GM12878 (cell line): Measurements from ENCODE around the gene SMAD5. TPM values are rescaled to one million over a fixed set of nuclear protein-coding genes. Genes with fewer than 3 reads are reported as not detected.

Experiments
- ATAC-seq: fragments of 200-7000 bp; cut with Tn5 transposase; 3 replicates; pipeline ENCODE4 v1.9.1; 2020; ENCODE audit warnings: mild to moderate bottlenecking, moderate library complexity
- BruUV-seq: library from RNA; stranded (reverse); fragments of 400-500 nt; replicated peaks from 2 replicates; lab custom pipeline; 2021; lab: Mats Ljungman, UMichigan
- CTCF ChIA-PET: fragments of 300-600 bp; sonication (Branson Sonifier 250); formaldehyde crosslinking; extraction: SDS; loops from one replicate; lab custom pipeline; 2021; ENCODE audit warnings: inconsistent platforms; lab: Yijun Ruan, JAX
- POLR2A ChIA-PET: fragments of 350-600 bp; formaldehyde crosslinking; extraction: SDS; loops from one replicate; lab custom pipeline; 2021; ENCODE audit warnings: inconsistent platforms; lab: Charles Lee
- RAD21 ChIA-PET: fragments of 300-600 bp; sonication (Branson Sonifier 250); formaldehyde crosslinking; loops from one replicate; lab custom pipeline; 2023; ENCODE audit warnings: antibody characterized with exemption; ENCODE audit not compliant: unreplicated experiment; lab: Charles Lee
- SMC1A ChIA-PET: fragments of 300-600 bp; sonication (Branson Sonifier 250); formaldehyde crosslinking; loops from one replicate; lab custom pipeline; 2023; ENCODE audit not compliant: unreplicated experiment, uncharacterized antibody; lab: Charles Lee
- DNase-seq: peaks from one replicate; pipeline ENCODE4 v3.0.0-alpha.2; 2011; ENCODE audit warnings: low read depth, low spot score
- FAIRE-seq: peaks from 3 replicates; lab custom pipeline; 2011; peaks lifted over from hg19 to GRCh38; lab: Jason Lieb, UNC
- H2AFZ ChIP-seq: 2 replicates; pipeline ENCODE4 v1.6.0; 2011; ENCODE audit warnings: low read depth, low read length, control low read depth; ENCODE audit not compliant: control insufficient read depth
- H3K27ac ChIP-seq: 2 replicates; pipeline ENCODE4 v1.5.1; 2011; ENCODE audit warnings: control low read depth; ENCODE audit not compliant: control insufficient read depth, insufficient read depth
- H3K27me3 ChIP-seq, 2 experiments: replicated peaks in 1 of 2; 2 replicates each; pipeline versions ENCODE4 v1.6.0 to v1.6.1; 2011; ENCODE audit warnings: low read length in 1 of 2; ENCODE audit not compliant: control insufficient read depth in 2 of 2, insufficient read depth in 2 of 2
- H3K36me3 ChIP-seq, 2 experiments: 2 replicates each; pipeline ENCODE4 v1.5.1; 2011; ENCODE audit warnings: low read length in 1 of 2; ENCODE audit not compliant: control insufficient read depth in 2 of 2, insufficient read depth in 2 of 2
- H3K4me1 ChIP-seq: 2 replicates; pipeline ENCODE4 v1.6.1; 2011; ENCODE audit warnings: mild to moderate bottlenecking, low read length, moderate library complexity, mixed read lengths; ENCODE audit not compliant: control insufficient read depth, insufficient read depth
- H3K4me2 ChIP-seq: 2 replicates; pipeline ENCODE4 v1.6.0; 2011; ENCODE audit warnings: control low read depth; ENCODE audit not compliant: control insufficient read depth, insufficient read depth
- H3K4me3 ChIP-seq: fragments of 200-600 bp; sonication (generic); 2 replicates; pipeline ENCODE4 v1.5.1; 2016
- H3K79me2 ChIP-seq: 2 replicates; pipeline ENCODE4 v1.6.0; 2011; ENCODE audit warnings: low read length; ENCODE audit not compliant: control insufficient read depth, insufficient read depth
- H3K9ac ChIP-seq: 2 replicates; pipeline ENCODE4 v1.8.0; 2011; ENCODE audit warnings: low read length, control low read depth, mixed read lengths; ENCODE audit not compliant: control insufficient read depth, insufficient read depth
- H3K9me3 ChIP-seq: replicated peaks from 3 replicates; pipeline ENCODE4 v1.5.1; 2011; ENCODE audit warnings: mild to moderate bottlenecking, low read length; ENCODE audit not compliant: control insufficient read depth, insufficient read depth
- H4K20me1 ChIP-seq: 2 replicates; pipeline ENCODE4 v1.6.0; 2011; ENCODE audit not compliant: control insufficient read depth, insufficient read depth
- ATF3 ChIP-seq: IDR thresholded peaks from 2 replicates; pipeline ENCODE4 v1.6.1; 2011; ENCODE audit warnings: low read depth, mild to moderate bottlenecking, low read length, moderate library complexity, borderline replicate concordance; ENCODE audit errors: extremely low read depth
- ATF7 ChIP-seq: fragments of 450-650 bp; IDR thresholded peaks from 2 replicates; pipeline ENCODE4 v1.6.1; 2016; ENCODE audit warnings: low read depth, mild to moderate bottlenecking
- BACH1 ChIP-seq: fragments of 450-650 bp; IDR thresholded peaks from 2 replicates; pipeline ENCODE4 v1.6.1; 2017; ENCODE audit warnings: mild to moderate bottlenecking, borderline replicate concordance
- CEBPZ ChIP-seq: fragments of 150-350 bp; IDR thresholded peaks from 2 replicates; pipeline ENCODE4 v1.6.1; 2016; ENCODE audit warnings: low read depth, low read length
- GABPA ChIP-seq: IDR thresholded peaks from 2 replicates; pipeline ENCODE4 v1.6.1; 2014; ENCODE audit warnings: antibody characterized with exemption, low read depth, mild to moderate bottlenecking, inconsistent platforms
- MEF2B ChIP-seq: fragments of 450-650 bp; IDR thresholded peaks from 2 replicates; pipeline ENCODE4 v1.6.1; 2018; ENCODE audit warnings: mild to moderate bottlenecking, moderate library complexity; ENCODE audit not compliant: partially characterized antibody, poor library complexity, severe bottlenecking
- ZSCAN29 ChIP-seq: fragments of 450-650 bp; IDR thresholded peaks from 2 replicates; pipeline ENCODE4 v1.6.1; 2017; ENCODE audit warnings: mild to moderate bottlenecking, moderate library complexity
- WGBS: methylation state at CpG from one replicate; pipeline ENCODE4 v1.1.6; 2016; ENCODE audit warnings: low lambda C conversion rate; ENCODE audit not compliant: insufficient replicate concordance, insufficient coverage; ENCODE audit errors: missing lambda C conversion rate; 5-methylcytosine and 5-hydroxymethylcytosine counted together
- in situ Hi-C: fragments of 300-500 bp; cut with MboI; formaldehyde crosslinking; loops from 9 replicates; pipeline ENCODE4 v1.14.3; 2018; ENCODE audit warnings: mixed read lengths
- intact Hi-C: fragments of 100-400 bp; cut with micrococcal nuclease; formaldehyde crosslinking; loops from one replicate; pipeline ENCODE4 v1.14.2; 2022; ENCODE audit not compliant: unreplicated experiment
- polyA plus RNA-seq, 11 experiments: library from polyadenylated mRNA; depleted of rRNA in 4 of 11; unstranded in 6 of 11; stranded (reverse) in 5 of 11; fragments of >200 nt; fragmentation: Nextera tagmentation in 4 of 11; fragmentation: Illumina TruSeq in 1 of 11; extraction: Ambion mirVana in 4 of 11; extraction: Trizol in 1 of 11; gene quantifications; 1 replicate in 1 of 11; 2 replicates in 10 of 11; pipeline versions ENCODE4 v1.2.1 to v1.2.3, GENCODE V29; 2011 to 2016; ENCODE audit warnings: inconsistent platforms in 2 of 11, missing spikeins in 2 of 11, low read depth in 1 of 11
- total RNA-seq, 4 experiments: library from RNA; depleted of rRNA in 3 of 4; stranded (reverse); fragments of >200 nt in 3 of 4; fragmentation: Illumina TruSeq in 1 of 4; extraction: Trizol in 1 of 4; gene quantifications; 2 replicates each; pipeline versions ENCODE4 v1.2.1 to v1.2.3, GENCODE V29; 2013 to 2021

SMAD5 gene
- total and polyA plus RNA-seq, 10 of the 15 experiments (the other 5 are each of a cell fraction or from before 2014, with no cell fraction given): 3.6 to 40.6 (median 11.7) TPM

- no peak for TF ChIP-seq CEBPZ
These were observed at the start of gene SMAD5 (continued) for GRCh38 chr5:136132557-136133221.

GRCh38 chr5:136084698-136085097 lies 47.9 kb upstream of the SMAD5 start:
- RAD21 ChIA-PET: interaction anchor here (0.8 kb wide), 1 partner anchor 19 kb away, joined by 3 read pairs; no protein-coding TSS in a partner anchor
- POLR2A ChIA-PET: no interaction called here

More at GRCh38 chr5:136084698-136085097, 47.9 kb upstream of the SMAD5 start:
- no peak for TF ChIP-seq ATF7
- no peak for TF ChIP-seq MEF2B
- TF ChIP-seq ZSCAN29: no peak
- TF ChIP-seq GABPA: no peak
- TF ChIP-seq BACH1: no peak
- no peak for TF ChIP-seq ATF3
- TF ChIP-seq, all 136 proteins: peak for 0
- CTCF ChIA-PET: interaction anchor here (0.7 to 9.1 kb wide), 6 partner anchors 10 to 128 kb away, joined by 3 to 74 read pairs (median 8); no protein-coding TSS in a partner anchor
- no peaks in the 10 kb centered on the region; the same call in 1 of the 2 replicates for H3K4me1 ChIP-seq
- ATAC-seq (no peak), FAIRE-seq (no peak), DNase-seq (no peak)
- SMC1A ChIA-PET: interaction anchor here (0.7 to 2.0 kb wide), 5 partner anchors 8 to 59 kb away, joined by 3 to 12 read pairs (median 4); no protein-coding TSS in a partner anchor
- H4K20me1 ChIP-seq: no peaks in the 10 kb centered on the region
- H3K9ac ChIP-seq: no peak overlapping the region
- no peaks in the 10 kb centered on the region for H3K79me2 ChIP-seq
- no peak overlapping the region for H2AFZ ChIP-seq
- no peaks in the 10 kb centered on the region for H3K36me3 ChIP-seq
- no peaks in the 10 kb centered on the region for H3K9me3 ChIP-seq
- 33% methylated on average over 1 of the region's 1 CpG for WGBS
- H3K27me3 ChIP-seq: no peaks in the 10 kb centered on the region
- intact Hi-C loops: loop anchor here (5.0 kb wide), 3 partner anchors 48 to 128 kb away; partner anchors contain the start of gene SMAD5
- in situ Hi-C loops: no loop called here
- H3K4me3 ChIP-seq: no peak overlapping the region
- no peak overlapping the region for H3K27ac ChIP-seq
- H3K4me2 ChIP-seq: no peak overlapping the region
- no TSS peak for BruUV-seq
